VCaP (cell line): ENCODE data around the gene CWC27.
A peak's percentile ranks its signal among the peaks of the same experiment; 100 is the strongest.

Source experiments
- H3K27ac ChIP-seq: fragments of 450-650 bp; 2 replicates; pipeline ENCODE4 v1.5.1; 2017
- TF ChIP-seq, protein P1 (sequence below): fragments of 450-650 bp; conservative IDR thresholded peaks from 2 replicates; pipeline ENCODE4 v1.5.1; 2017; ENCODE audit warnings: mild to moderate bottlenecking, moderate library complexity

Gene CWC27, protein sequence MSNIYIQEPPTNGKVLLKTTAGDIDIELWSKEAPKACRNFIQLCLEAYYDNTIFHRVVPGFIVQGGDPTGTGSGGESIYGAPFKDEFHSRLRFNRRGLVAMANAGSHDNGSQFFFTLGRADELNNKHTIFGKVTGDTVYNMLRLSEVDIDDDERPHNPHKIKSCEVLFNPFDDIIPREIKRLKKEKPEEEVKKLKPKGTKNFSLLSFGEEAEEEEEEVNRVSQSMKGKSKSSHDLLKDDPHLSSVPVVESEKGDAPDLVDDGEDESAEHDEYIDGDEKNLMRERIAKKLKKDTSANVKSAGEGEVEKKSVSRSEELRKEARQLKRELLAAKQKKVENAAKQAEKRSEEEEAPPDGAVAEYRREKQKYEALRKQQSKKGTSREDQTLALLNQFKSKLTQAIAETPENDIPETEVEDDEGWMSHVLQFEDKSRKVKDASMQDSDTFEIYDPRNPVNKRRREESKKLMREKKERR

DNA sequence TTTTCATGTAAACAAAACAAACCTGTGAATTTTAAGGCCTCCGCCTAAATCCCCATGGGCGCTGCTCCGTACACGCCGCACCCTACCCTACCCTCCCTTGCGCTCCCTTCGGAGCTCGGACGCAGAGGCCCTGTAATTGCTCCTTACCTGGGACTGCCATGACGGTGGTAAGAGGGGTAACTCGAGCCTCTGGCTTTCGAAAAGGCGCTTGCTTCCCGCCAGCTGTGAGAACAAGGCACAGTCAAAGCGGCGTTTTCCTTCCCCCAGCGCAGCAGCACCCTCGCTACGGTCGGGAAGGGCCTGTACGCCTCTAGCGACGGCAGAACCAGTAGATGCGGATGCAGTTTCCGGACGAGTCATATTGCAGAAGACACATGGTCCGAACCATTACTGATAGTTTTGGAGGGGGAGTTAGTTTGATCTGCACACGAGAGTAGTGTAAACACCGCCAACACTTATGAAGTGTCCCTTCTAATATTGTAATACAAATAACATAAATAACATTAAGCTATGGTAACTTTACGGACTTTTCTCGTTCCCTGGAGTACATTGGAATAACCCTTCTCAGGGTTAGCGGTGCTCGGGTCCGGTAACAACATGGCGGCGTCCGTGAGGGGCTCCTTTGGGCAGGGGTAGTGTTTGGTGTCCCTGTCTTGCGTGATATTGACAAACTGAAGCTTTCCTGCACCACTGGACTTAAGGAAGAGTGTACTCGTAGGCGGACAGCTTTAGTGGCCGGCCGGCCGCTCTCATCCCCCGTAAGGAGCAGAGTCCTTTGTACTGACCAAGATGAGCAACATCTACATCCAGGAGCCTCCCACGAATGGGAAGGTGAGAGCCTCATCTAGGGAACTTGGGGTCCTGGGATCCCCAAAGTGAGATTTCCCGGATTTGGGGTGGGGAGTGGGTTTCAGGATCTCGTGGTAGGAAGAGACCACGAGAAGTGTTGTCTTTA is at the start of gene CWC27, which contains the start of gene SREK1IP1:
Gene CWC27 (plus strand): TSS at position 573 of the 955 bp plus-strand sequence. CDS start 217 bp downstream, at position 790.
Gene SREK1IP1 (minus strand): TSS at position 334 of the 955 bp plus-strand sequence. CDS start 174 bp downstream, at position 160.
- H3K27ac ChIP-seq: peak within 1 kb of the TSS; percentile 81
- TF ChIP-seq, protein P1, sequence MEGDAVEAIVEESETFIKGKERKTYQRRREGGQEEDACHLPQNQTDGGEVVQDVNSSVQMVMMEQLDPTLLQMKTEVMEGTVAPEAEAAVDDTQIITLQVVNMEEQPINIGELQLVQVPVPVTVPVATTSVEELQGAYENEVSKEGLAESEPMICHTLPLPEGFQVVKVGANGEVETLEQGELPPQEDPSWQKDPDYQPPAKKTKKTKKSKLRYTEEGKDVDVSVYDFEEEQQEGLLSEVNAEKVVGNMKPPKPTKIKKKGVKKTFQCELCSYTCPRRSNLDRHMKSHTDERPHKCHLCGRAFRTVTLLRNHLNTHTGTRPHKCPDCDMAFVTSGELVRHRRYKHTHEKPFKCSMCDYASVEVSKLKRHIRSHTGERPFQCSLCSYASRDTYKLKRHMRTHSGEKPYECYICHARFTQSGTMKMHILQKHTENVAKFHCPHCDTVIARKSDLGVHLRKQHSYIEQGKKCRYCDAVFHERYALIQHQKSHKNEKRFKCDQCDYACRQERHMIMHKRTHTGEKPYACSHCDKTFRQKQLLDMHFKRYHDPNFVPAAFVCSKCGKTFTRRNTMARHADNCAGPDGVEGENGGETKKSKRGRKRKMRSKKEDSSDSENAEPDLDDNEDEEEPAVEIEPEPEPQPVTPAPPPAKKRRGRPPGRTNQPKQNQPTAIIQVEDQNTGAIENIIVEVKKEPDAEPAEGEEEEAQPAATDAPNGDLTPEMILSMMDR: no peak

DNA sequence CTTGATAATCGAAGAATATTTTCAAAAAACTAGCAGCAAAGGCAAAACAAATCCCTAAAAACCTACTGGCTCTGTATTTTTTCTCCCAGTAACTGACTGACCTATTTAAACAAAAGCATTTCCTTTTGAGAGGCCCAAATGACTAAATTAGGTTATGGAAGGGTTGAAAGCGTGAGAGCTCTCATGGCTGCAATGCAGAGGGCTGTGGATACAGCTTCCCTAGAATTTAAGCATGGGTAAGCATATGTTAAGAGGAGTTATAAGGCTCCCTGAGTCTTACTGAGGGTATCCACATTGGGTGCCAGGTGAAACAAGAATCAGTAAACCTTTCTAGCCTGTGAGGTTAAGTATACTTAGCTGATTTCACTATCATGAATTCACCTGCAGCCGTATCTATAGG is 46.1 kb upstream of the CWC27 start:
- H3K27ac ChIP-seq: no peak overlapping the region
- TF ChIP-seq, protein P1: no peak

DNA sequence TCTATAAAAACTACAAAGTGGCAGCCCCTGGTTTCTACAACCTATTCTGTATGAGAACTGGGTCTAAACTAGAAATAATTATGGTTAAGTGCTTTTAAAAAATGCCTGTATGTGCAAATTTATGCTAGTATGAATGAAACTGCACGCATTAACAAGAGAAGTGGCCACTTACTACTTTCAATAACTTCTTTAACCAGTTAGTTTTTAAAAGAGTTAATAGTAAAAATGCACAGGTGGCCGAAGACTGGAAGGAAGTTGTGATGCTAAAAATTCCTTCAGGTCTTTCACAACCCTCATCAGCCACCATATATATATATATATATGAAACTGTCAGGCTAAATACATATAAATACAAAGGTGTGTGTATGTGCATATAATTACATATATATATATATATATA is 41.6 kb upstream of the CWC27 start:
- no peak overlapping the region for H3K27ac ChIP-seq
- TF ChIP-seq, protein P1: no peak

DNA sequence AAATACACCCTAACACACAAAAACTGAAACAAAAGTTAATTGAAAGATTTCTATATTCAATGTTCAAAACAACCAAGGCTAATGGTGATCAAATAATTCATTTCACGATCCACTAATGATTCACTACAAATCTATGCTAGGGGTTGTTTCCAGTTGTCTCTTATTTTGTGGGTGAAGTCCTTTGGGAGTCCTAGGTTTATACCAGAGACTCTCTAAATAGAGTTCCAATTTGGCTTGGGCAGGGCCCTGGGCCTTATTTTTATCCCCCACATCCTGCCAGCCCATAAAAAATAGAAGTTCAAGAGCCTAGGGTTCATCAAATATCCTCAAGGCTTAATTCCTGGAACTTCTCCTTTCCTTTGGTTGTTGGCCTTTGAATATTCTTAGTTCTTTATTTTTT is 26.3 kb upstream of the CWC27 start:
- H3K27ac ChIP-seq: no peak overlapping the region
- TF ChIP-seq, protein P1: no peak

DNA sequence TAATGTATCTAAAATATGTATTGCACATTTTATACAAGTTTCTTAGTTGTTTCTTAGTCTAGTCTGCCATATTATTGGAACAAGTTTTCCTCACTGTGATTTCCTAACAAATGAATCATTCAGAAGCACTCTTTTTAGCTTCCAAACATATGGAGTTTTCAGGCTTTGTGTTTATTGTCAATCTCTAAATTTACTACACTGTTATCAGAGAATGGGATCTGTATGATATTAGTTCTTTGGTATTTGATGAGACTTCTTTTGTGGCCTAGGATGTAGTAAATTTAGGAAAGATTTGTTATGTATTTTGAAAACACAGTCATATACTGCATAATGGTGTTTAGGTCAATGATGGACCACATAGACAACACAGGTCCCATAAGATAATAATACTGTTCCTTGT is 25.9 kb upstream of the CWC27 start:
- no peak overlapping the region for H3K27ac ChIP-seq
- TF ChIP-seq, protein P1: no peak

DNA sequence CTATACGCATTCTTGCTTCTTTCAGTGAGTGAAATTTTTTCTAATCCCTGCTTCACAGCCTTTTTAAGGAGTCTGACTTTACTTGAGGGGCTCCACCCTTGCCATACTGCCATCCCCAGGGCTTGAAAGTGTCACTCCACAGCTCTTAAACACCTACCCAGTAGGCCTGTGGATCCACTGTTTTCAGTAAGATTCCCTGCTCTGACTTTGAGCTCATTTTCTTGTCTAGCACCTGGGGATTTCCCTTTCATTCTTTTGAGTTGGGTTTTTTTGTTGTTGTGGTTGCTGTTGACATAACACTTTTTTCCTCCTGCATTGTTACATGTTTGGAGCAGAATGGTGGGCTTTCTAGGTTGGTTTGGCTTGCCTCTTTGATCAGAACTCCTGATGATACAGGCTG is 23.8 kb upstream of the CWC27 start:
- TF ChIP-seq, protein P1: no peak
- H3K27ac ChIP-seq: no peak overlapping the region

DNA sequence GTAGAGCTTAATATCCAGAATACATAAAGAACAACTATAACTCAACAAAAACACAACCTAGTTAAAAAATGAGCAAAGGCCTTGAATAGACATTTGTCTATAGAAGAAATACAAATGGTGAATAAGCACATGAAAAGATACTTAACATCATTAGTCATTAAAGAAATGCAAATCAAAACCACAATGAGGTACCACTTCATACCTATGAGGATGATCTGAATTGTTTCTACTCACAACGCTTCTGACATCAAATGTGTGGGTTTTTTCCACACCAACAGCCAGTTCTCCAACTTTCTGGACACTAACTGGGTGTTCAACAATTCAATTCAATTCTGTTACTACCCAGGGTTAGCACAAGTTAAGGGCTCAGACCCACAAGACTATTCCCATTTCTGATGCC is 22.3 kb upstream of the CWC27 start:
- H3K27ac ChIP-seq: no peak overlapping the region
- TF ChIP-seq, protein P1: no peak
